Adipocyte (in vitro differentiated cells): ENCODE data around the gene CCDC187.

ENCODE experiments used
- DNase-seq: peaks from one replicate; pipeline ENCODE4 v3.0.0-alpha.2; 2015; ENCODE audit warnings: low read depth
- H3K27me3 ChIP-seq: replicated peaks from 2 replicates; pipeline ENCODE4 v1.7.0; 2013; ENCODE audit warnings: mild to moderate bottlenecking, low read length, moderate library complexity; ENCODE audit not compliant: control insufficient read depth, insufficient read depth
- H3K36me3 ChIP-seq: 2 replicates; pipeline ENCODE4 v1.7.0; 2013; ENCODE audit warnings: low read length, mild to moderate bottlenecking, moderate library complexity; ENCODE audit not compliant: control insufficient read depth, insufficient read depth, severe bottlenecking
- H3K4me1 ChIP-seq: 2 replicates; pipeline ENCODE4 v1.7.0; 2013; ENCODE audit warnings: mild to moderate bottlenecking, low read length, moderate library complexity; ENCODE audit not compliant: control insufficient read depth, insufficient read depth
- H3K4me3 ChIP-seq: 2 replicates; pipeline ENCODE4 v1.7.0; 2013; ENCODE audit warnings: mild to moderate bottlenecking, low read length, moderate library complexity
- H3K9ac ChIP-seq: 2 replicates; pipeline ENCODE4 v1.7.0; 2013; ENCODE audit warnings: mild to moderate bottlenecking, low read length, moderate library complexity
- H3K9me3 ChIP-seq: 2 replicates; pipeline ENCODE4 v1.7.0; 2013; ENCODE audit warnings: mild to moderate bottlenecking, low read length, moderate library complexity; ENCODE audit not compliant: control insufficient read depth

The CCDC187 gene

GRCh38 chr9:136344544-136345280, 40.8 kb upstream of the CCDC187 start:
- H3K36me3 ChIP-seq: no peaks in the 10 kb centered on the region
- peak overlapping the region; percentile 74 for H3K9ac ChIP-seq
- H3K4me3 ChIP-seq: peak overlapping the region; percentile 69
- peaks cover 22% of the 10 kb centered on the region for H3K4me1 ChIP-seq
- no peaks in the 10 kb centered on the region for H3K27me3 ChIP-seq
- H3K9me3 ChIP-seq: no peaks in the 10 kb centered on the region
- DNase-seq: no peak

DNA sequence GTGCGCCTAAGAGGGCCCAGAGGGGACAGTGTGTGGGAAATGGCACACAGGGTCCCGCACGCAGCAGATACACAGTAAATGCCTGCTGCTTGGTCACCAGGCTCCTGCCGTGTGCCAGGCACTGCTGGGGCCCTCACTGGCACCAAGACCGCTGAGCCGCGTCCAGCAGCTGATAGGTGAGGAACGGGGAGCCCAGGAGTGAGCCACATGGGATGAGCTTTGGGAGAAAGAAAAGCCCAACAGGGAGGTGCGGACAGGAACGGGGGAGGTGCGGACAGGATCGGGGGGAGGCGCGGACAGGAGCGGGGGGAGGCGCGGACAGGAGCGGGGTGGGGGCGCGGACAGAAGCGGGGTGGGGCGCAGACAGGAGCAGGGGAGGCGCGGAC, 40.0 kb upstream of the CCDC187 start:
- Histone ChIP-seq H3K27me3 (no peaks in the 10 kb centered on the region), H3K9ac (no peak overlapping the region), H3K4me1 (peaks cover 22% of the 10 kb centered on the region), H3K9me3 (no peaks in the 10 kb centered on the region), H3K36me3 (no peaks in the 10 kb centered on the region), H3K4me3 (no peak overlapping the region)
- no peak for DNase-seq

DNA sequence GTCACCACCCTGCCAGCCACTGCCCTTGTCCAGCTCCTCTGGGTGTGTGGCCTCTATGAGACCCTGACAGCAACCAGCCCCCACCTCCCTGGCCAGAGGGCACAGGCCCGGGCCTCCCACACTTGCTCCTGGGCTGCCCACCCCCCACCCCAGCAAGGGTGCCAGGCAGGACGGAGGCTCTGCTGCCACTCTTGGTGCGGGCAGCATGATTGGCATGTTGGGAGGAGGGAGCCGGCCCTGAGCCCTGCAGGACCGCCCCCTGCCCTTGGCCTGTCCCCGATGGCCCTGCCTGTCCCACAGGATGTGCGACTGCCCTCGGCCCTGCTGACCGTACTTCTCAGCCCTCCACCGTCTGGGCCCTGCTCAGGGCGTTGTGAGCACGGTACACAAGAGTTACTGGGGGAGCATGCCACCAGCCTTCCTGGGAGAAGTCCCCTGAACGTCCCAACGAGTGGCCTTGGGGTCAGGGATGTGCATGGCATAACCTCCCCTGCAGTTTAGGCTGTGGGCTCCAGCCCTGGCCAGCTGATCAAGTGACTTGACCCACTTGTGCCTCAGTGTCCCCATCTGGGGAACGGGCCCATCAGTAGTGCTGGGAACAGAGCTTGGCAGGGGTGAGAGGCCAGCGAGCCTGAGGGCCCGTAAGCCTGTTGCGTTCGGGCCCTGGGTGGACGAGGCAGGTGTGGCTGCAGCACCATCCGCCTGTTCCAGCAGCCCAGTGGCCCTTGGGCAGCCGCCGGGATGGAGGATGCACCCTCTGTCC, 39.4 kb upstream of the CCDC187 start:
- H3K9ac ChIP-seq: no peak overlapping the region
- no peaks in the 10 kb centered on the region for H3K27me3 ChIP-seq
- H3K4me3 ChIP-seq: no peak overlapping the region
- DNase-seq: no peak
- H3K4me1 ChIP-seq: peaks cover 22% of the 10 kb centered on the region
- peaks cover 3% of the 10 kb centered on the region for H3K36me3 ChIP-seq
- H3K9me3 ChIP-seq: no peaks in the 10 kb centered on the region

- Histone ChIP-seq H3K27me3 (no peaks in the 10 kb centered on the region), H3K9me3 (no peaks in the 10 kb centered on the region), H3K36me3 (peaks cover 3% of the 10 kb centered on the region), H3K9ac (no peak overlapping the region), H3K4me1 (peaks cover 22% of the 10 kb centered on the region), H3K4me3 (no peak overlapping the region)
- peak; percentile 54 for DNase-seq
These were observed 38.6 kb upstream of the CCDC187 start for GRCh38 chr9:136342181-136343120.

DNA sequence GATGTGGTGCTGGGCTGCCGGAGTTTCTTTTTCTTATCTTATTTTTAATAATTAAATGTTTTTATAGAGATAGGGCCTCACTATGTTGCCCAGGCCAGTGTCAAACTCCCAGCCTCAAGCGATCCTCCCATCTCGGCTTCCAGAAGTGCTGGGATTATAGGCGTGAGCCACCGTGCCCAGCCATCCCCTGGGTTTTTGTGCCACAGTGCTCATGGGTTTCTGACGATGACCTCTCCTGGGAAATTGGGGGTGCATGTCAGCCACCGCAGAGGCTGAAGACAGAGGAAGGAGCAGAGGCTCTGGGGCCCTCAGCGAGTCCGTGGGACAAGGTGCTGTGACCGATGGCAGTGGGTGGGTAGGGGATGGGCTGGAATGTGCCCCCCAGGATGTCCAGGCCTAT, 37.9 kb upstream of the CCDC187 start:
- Histone ChIP-seq H3K4me3 (no peak overlapping the region), H3K9ac (no peak overlapping the region), H3K4me1 (peaks cover 22% of the 10 kb centered on the region)

GRCh38 chr9:136341042-136341655, 37.3 kb upstream of the CCDC187 start:
- no peak overlapping the region for H3K4me3 ChIP-seq
- no peak for DNase-seq
- peaks cover 6% of the 10 kb centered on the region for H3K36me3 ChIP-seq
- no peaks in the 10 kb centered on the region for H3K9me3 ChIP-seq
- no peaks in the 10 kb centered on the region for H3K27me3 ChIP-seq
- peaks cover 16% of the 10 kb centered on the region for H3K4me1 ChIP-seq
- H3K9ac ChIP-seq: no peak overlapping the region

More for the DNA sequence above, 37.9 kb upstream of the CCDC187 start:
- Histone ChIP-seq H3K9me3 (no peaks in the 10 kb centered on the region), H3K27me3 (no peaks in the 10 kb centered on the region), H3K36me3 (peaks cover 5% of the 10 kb centered on the region)
- DNase-seq: no peak

DNA sequence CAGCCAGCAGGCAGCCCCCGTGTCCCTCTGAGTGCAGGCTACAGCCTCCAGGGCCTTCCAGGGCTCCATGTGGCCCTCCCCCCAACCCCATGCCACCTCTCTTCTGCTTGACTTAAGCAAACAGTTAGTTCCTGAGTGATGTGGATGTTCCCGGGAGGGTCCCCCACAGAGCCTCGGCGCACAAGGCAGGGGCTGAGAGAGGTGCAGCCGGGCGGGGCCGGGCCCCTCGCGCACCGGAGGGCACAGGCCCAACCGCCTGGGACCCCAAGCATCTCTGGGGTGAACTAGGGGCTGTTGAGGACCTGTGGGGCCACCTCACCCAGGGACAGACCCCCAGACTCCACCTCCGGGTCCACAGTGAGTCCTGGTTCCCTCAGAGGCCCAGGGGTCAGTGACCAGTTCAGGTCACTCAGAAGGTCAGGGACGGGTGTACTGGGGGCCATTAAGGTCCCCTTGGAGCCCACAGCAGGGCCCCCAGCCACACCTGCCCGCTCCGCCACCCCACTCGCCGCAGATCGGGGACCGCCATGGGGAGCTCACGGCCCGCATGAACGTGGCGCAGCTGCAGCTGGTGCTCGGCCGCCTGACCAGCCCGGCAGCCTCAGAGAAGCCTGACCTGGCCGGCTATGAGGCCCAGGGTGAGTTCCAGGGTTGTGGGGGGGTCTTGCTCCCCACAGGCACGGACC, 36.6 kb upstream of the CCDC187 start:
- no peak overlapping the region for H3K9ac ChIP-seq
- H3K27me3 ChIP-seq: no peaks in the 10 kb centered on the region
- H3K36me3 ChIP-seq: peaks cover 6% of the 10 kb centered on the region
- no peaks in the 10 kb centered on the region for H3K9me3 ChIP-seq
- H3K4me3 ChIP-seq: no peak overlapping the region
- no peak for DNase-seq
- peaks cover 10% of the 10 kb centered on the region for H3K4me1 ChIP-seq

DNA sequence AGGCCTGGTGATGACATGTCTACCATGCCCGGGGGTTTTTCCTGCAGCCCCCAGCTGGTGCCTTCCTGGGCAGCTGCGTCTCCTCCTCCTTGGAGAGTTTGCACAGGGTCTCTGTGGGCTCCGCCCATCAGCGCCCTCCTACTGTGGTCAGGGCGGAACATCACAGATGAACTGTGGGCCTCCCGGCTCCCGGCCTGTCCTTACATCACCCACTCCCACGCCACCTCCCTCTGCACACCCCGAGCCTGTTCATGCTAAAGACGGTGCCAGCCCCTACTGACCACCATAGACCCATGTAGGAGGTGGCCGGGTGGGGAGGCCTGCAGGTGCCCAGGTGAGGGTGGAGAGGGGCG, 36.0 kb upstream of the CCDC187 start:
- Histone ChIP-seq H3K27me3 (no peaks in the 10 kb centered on the region), H3K4me3 (no peak overlapping the region), H3K9ac (no peak overlapping the region), H3K9me3 (no peaks in the 10 kb centered on the region), H3K4me1 (peaks cover 4% of the 10 kb centered on the region), H3K36me3 (peaks cover 6% of the 10 kb centered on the region)
- DNase-seq: no peak

- Histone ChIP-seq H3K9me3 (no peaks in the 10 kb centered on the region), H3K4me1 (no peaks in the 10 kb centered on the region), H3K27me3 (no peaks in the 10 kb centered on the region), H3K4me3 (no peak overlapping the region), H3K9ac (no peak overlapping the region), H3K36me3 (peaks cover 6% of the 10 kb centered on the region)
- peak; percentile 56 for DNase-seq
These were observed 35.5 kb upstream of the CCDC187 start for GRCh38 chr9:136339173-136339957.

DNA sequence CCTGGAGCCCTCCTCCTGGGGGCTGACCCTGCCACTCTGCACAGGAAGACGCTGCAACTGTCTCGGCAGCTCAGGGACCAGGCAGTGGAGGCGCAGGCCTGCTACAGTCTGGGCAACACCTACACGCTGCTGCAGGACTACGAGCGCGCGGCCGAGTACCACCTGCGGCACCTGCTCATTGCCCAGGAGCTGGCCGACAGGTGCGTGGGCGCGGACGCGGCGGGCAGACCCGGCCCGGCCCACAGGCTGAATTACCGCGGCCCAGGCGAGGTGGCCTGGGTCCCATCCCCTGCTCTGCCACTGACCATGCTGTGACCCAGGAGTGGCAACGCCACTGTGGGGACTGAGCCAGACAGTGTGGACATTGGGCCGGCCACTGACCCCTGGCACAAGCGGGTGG, 34.6 kb upstream of the CCDC187 start:
- Histone ChIP-seq H3K9me3 (no peaks in the 10 kb centered on the region), H3K9ac (no peak overlapping the region), H3K4me1 (no peaks in the 10 kb centered on the region), H3K27me3 (no peaks in the 10 kb centered on the region), H3K36me3 (peaks cover 6% of the 10 kb centered on the region), H3K4me3 (no peak overlapping the region)
- no peak for DNase-seq
